IPS-18a (cell line): ENCODE measurements around the gene FEV.

Experiments
- H3K27ac ChIP-seq: one replicate; pipeline ENCODE4 v1.5.1; 2013; ENCODE audit warnings: low read length
- H3K27me3 ChIP-seq: one replicate; pipeline ENCODE4 v1.6.1; 2013; ENCODE audit warnings: mild to moderate bottlenecking, low read length; ENCODE audit not compliant: control insufficient read depth, insufficient read depth
- H3K36me3 ChIP-seq: one replicate; pipeline ENCODE4 v1.6.1; 2013; ENCODE audit warnings: low read depth, low read length; ENCODE audit not compliant: control insufficient read depth
- H3K4me1 ChIP-seq: one replicate; pipeline ENCODE4 v1.6.1; 2013; ENCODE audit warnings: low read depth, low read length; ENCODE audit not compliant: control insufficient read depth
- H3K4me3 ChIP-seq: one replicate; pipeline ENCODE4 v1.5.1; 2013; ENCODE audit warnings: low read length
- H3K9ac ChIP-seq: one replicate; pipeline ENCODE4 v1.6.1; 2013; ENCODE audit warnings: mild to moderate bottlenecking, low read length, moderate library complexity
- H3K9me3 ChIP-seq: one replicate; pipeline ENCODE4 v1.6.1; 2013; ENCODE audit warnings: low read depth, low read length; ENCODE audit not compliant: control insufficient read depth

FEV gene

GRCh38 chr2:219010162-219010756, 25.3 kb upstream of the FEV start:
- Histone ChIP-seq H3K9ac (no peak overlapping the region), H3K9me3 (no peaks in the 10 kb centered on the region), H3K4me1 (no peaks in the 10 kb centered on the region), H3K36me3 (no peaks in the 10 kb centered on the region), H3K27ac (no peak overlapping the region), H3K27me3 (peaks cover 16% of the 10 kb centered on the region), H3K4me3 (no peak overlapping the region)

DNA sequence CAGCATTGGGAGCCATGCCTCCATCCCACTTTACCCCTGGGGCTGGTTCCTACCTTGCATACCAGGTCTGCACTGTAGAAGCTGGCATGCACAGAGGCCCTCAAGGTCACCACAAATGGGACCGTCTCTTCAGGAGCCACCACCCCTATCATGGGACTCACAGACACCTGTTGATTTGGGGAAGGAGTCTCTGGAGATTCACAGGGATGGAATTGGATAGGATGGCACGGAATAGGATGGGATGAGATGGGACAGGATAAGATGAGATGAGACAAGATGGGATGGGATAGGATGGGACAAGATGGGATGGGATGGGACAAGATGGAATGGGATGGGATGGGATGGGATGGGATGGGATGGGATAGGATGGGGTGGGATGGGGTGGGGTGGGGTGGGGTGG, 24.3 kb upstream of the FEV start:
- H3K36me3 ChIP-seq: no peaks in the 10 kb centered on the region
- peaks cover 22% of the 10 kb centered on the region for H3K27me3 ChIP-seq
- H3K9me3 ChIP-seq: no peaks in the 10 kb centered on the region
- no peak overlapping the region for H3K27ac ChIP-seq
- H3K9ac ChIP-seq: no peak overlapping the region
- H3K4me3 ChIP-seq: no peak overlapping the region
- no peaks in the 10 kb centered on the region for H3K4me1 ChIP-seq

- H3K27me3 ChIP-seq: peaks cover 71% of the 10 kb centered on the region
- H3K9me3 ChIP-seq: no peaks in the 10 kb centered on the region
- H3K27ac ChIP-seq: no peak overlapping the region
- no peak overlapping the region for H3K9ac ChIP-seq
- H3K4me3 ChIP-seq: no peak overlapping the region
- H3K36me3 ChIP-seq: no peaks in the 10 kb centered on the region
- peaks cover 26% of the 10 kb centered on the region for H3K4me1 ChIP-seq
Measured at GRCh38 chr2:219003979-219004378, 19.0 kb upstream of the FEV start.

- Histone ChIP-seq H3K27ac (no peak overlapping the region), H3K4me3 (peak overlapping the region; percentile 57), H3K27me3 (peaks cover 78% of the 10 kb centered on the region), H3K4me1 (peaks cover 26% of the 10 kb centered on the region), H3K9me3 (no peaks in the 10 kb centered on the region), H3K9ac (no peak overlapping the region), H3K36me3 (no peaks in the 10 kb centered on the region)
Measured at GRCh38 chr2:219003267-219003634, 18.3 kb upstream of the FEV start.

DNA sequence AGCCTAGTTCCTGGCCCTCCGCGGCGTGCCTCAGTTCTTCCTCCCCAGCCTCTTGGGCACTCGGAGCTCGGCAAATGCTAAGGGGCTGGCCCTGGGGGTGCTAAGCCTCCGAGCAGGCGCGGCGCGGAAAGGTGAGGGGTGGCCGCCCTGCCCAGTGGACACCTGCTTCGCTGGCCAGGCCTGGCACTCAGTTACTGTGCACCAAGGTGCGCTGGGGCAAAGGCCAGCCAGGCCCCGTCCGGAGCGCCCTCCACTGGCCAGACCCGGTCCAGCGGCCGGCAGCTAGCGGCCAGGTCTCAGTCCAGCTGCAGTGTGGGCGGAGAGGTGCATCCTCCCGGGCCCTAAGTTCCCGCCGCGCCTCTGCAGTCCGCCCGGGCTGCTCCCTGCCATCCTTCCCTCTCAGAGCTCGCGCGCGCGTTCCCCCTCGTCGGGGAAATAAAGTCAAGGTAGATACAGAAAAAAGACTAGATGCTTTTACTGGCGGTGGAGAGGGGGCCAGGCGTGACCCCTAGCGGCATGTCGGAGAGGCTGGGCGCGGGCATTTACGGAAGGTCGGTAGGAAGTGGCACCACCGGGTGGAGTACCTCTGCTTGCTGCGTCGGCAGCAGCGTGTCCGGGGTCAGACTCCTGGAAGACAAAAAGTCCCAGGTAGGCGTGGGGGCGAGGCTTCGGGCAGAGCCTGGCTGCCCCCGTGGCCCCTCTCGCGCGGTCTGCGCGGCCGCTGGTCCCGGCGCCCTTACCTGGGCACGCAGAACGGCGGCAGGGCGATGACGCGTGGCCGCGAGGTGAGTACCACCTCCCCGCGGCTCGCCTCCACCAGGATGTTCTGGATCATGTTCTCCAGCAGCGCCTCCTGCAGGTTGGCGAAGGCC, 17.6 kb upstream of the FEV start:
- peaks cover 84% of the 10 kb centered on the region for H3K27me3 ChIP-seq

DNA sequence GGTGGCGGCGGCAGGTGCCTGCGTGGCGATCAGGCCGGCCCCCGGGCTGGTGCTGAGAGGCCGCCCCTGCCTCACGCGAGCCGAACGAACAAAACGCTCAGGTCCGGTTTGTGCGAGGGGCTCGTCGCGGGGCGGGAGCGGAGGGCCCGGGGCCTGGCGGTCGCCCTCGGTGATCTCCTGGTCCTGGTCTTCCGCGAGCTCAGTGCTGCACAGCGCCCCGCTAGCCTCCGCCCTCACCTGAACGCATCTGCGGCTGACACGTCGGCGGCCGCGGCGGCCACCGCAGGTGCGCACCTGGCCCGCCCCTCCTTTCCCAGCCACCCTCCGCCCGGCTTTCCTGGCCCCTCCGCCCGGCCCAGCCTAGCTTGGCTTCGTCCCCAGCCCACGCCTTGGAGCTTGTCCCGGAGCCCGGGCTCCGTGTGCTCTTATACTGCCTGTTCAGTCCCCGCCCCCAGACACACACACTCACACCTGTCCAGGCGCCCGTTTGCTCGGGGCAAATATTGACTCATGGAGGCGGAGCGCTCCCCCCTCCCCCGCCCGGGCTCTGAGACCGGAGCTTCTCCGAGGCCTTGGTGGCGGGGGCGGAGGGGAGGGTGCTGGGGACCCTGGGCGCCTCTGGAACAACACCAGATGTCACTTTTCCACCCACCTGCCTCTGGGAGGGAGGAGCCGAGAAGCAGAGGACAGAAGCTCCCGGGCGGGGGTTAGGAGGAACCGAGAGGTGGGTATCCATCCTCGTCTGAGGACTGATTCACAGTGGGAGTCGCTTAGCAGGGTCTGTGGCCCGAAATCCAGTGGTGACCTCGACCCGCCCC, 16.8 kb upstream of the FEV start:
- Histone ChIP-seq H3K4me3 (peak overlapping the region; percentile 57), H3K27me3 (peaks cover 92% of the 10 kb centered on the region), H3K9ac (no peak overlapping the region), H3K4me1 (peaks cover 26% of the 10 kb centered on the region), H3K27ac (no peak overlapping the region), H3K9me3 (no peaks in the 10 kb centered on the region), H3K36me3 (no peaks in the 10 kb centered on the region)

More for the DNA sequence above, 17.6 kb upstream of the FEV start:
- Histone ChIP-seq H3K9ac (no peak overlapping the region), H3K4me1 (peaks cover 26% of the 10 kb centered on the region), H3K36me3 (no peaks in the 10 kb centered on the region), H3K4me3 (peak overlapping the region; percentile 57), H3K27ac (no peak overlapping the region), H3K9me3 (no peaks in the 10 kb centered on the region)

GRCh38 chr2:219001100-219001576, 16.2 kb upstream of the FEV start:
- Histone ChIP-seq H3K4me3 (peak overlapping the region; percentile 57), H3K4me1 (peaks cover 26% of the 10 kb centered on the region), H3K9ac (no peak overlapping the region), H3K36me3 (no peaks in the 10 kb centered on the region), H3K9me3 (no peaks in the 10 kb centered on the region), H3K27ac (no peak overlapping the region), H3K27me3 (peaks cover 99% of the 10 kb centered on the region)

DNA sequence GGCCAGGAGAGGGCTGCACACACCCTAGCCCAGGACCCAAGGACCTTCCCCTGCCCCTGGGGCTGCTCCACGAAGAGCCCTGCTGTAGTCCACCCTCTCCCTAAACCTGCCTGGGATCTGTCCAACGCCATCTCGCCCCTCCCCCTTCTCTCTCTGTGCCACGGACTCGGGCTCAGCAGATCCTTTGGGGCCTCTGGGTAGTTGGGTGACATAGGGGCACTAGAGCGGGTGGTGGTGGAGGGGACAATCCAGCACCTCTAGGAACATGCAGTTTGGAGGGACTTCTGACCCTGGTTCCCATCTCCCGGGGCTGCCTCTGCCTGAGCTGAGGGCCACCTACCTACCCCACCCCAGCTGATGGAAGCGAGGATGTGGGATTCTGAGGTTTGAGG, 15.6 kb upstream of the FEV start:
- H3K27ac ChIP-seq: no peak overlapping the region
- peaks cover 100% of the 10 kb centered on the region for H3K27me3 ChIP-seq
- H3K9ac ChIP-seq: no peak overlapping the region
- no peaks in the 10 kb centered on the region for H3K36me3 ChIP-seq
- H3K4me1 ChIP-seq: peaks cover 26% of the 10 kb centered on the region
- H3K9me3 ChIP-seq: no peaks in the 10 kb centered on the region
- H3K4me3 ChIP-seq: no peak overlapping the region

- peaks cover 26% of the 10 kb centered on the region for H3K4me1 ChIP-seq
- no peaks in the 10 kb centered on the region for H3K9me3 ChIP-seq
- peak overlapping the region; percentile 0 for H3K4me3 ChIP-seq
- H3K36me3 ChIP-seq: no peaks in the 10 kb centered on the region
- H3K27ac ChIP-seq: no peak overlapping the region
- peaks cover 100% of the 10 kb centered on the region for H3K27me3 ChIP-seq
- H3K9ac ChIP-seq: no peak overlapping the region
Measured at GRCh38 chr2:218999881-219000568, 15.0 kb upstream of the FEV start.

- no peak overlapping the region for H3K9ac ChIP-seq
- H3K27me3 ChIP-seq: peaks cover 100% of the 10 kb centered on the region
- no peaks in the 10 kb centered on the region for H3K36me3 ChIP-seq
- H3K9me3 ChIP-seq: no peaks in the 10 kb centered on the region
- peak overlapping the region; percentile 0 for H3K4me3 ChIP-seq
- no peak overlapping the region for H3K27ac ChIP-seq
- H3K4me1 ChIP-seq: peaks cover 26% of the 10 kb centered on the region
Measured at GRCh38 chr2:218999021-218999880, 14.3 kb upstream of the FEV start.
